Kidney (tissue), 14 donors: ENCODE results near the gene VGLL4. TPM values are rescaled to one million over a fixed set of nuclear protein-coding genes. Genes with fewer than 3 reads are reported as not detected.

Experiments
- DNase-seq, 5 donors: peaks; one replicate each; pipeline ENCODE4 v3.0.0-alpha.2; 2013 to 2020
- FAIRE-seq: peaks from 2 replicates; lab custom pipeline; 2012; peaks lifted over from hg19 to GRCh38; lab: Jason Lieb, UNC
- H3K27ac ChIP-seq, 2 donors: one replicate each; pipeline ENCODE4 v1.7.0; 2013; ENCODE audit warnings: low read depth in 2 of 2, low read length in 2 of 2, inconsistent platforms in 1 of 2
- H3K27me3 ChIP-seq: one replicate; pipeline ENCODE4 v1.7.1; 2013; ENCODE audit warnings: low read length, inconsistent platforms; ENCODE audit not compliant: control insufficient read depth, insufficient read depth
- H3K36me3 ChIP-seq, 3 donors: one replicate each; pipeline versions ENCODE4 v1.7.0 to v1.7.1; 2013; ENCODE audit warnings: low read length in 3 of 3, control low read depth in 1 of 3, inconsistent platforms in 1 of 3; ENCODE audit not compliant: insufficient read depth in 3 of 3, control insufficient read depth in 2 of 3
- H3K4me1 ChIP-seq, 3 donors: one replicate each; pipeline versions ENCODE4 v1.7.0 to v1.7.1; 2013; ENCODE audit warnings: low read length in 3 of 3, inconsistent platforms in 1 of 3, low read depth in 1 of 3; ENCODE audit not compliant: control insufficient read depth in 2 of 3, insufficient read depth in 2 of 3
- H3K4me3 ChIP-seq, 3 donors: one replicate each; pipeline versions ENCODE4 v1.7.0 to v1.8.1; 2013; ENCODE audit warnings: low read length in 3 of 3, control low read depth in 1 of 3, inconsistent platforms in 1 of 3
- H3K9ac ChIP-seq, 3 donors: one replicate each; pipeline versions ENCODE4 v1.7.0 to v1.7.1; 2013; ENCODE audit warnings: low read length in 3 of 3, control low read depth in 1 of 3, inconsistent platforms in 1 of 3
- H3K9me3 ChIP-seq, 3 donors: one replicate each; pipeline versions ENCODE4 v1.7.0 to v1.7.1; 2013; ENCODE audit warnings: low read length in 3 of 3, control low read depth in 1 of 3, inconsistent platforms in 1 of 3; ENCODE audit not compliant: control insufficient read depth in 2 of 3, insufficient read depth in 1 of 3
- CTCF ChIP-seq: IDR thresholded peaks from 3 replicates; pipeline ENCODE4 v1.5.1; 2012; ENCODE audit warnings: mild to moderate bottlenecking, moderate library complexity, borderline replicate concordance; ENCODE audit not compliant: insufficient read depth; ENCODE audit errors: extremely low read depth
- intact Hi-C: fragments of 100-400 bp; cut with DNase I; formaldehyde crosslinking; loops from one replicate; pipeline ENCODE4 v1.11.1; 2022
- polyA plus RNA-seq: library from polyadenylated mRNA; stranded (reverse); fragments of 350-450 nt; fragmentation: Illumina TruSeq; extraction: RNeasy Lipid Tissue Mini Kit (QIAGEN cat#74804); gene quantifications from one replicate; pipeline ENCODE4 v1.2.3, GENCODE V29; 2014; ENCODE audit warnings: low read depth, low replicate concordance; ENCODE audit not compliant: insufficient read depth
- total RNA-seq: library from RNA; stranded (reverse); fragmentation: NEBNext Ultra II Directional; extraction: Animal tissue kit (Norgen Biotek cat#: 25700); gene quantifications from one replicate; pipeline ENCODE4 v1.2.1, GENCODE V29; 2021
- donor health status: control.
- donor health status: control.
- donor health status: control.
- donor health status: control.
- donor health status: control.
- donor health status: DM: yes; HTN: yes; CAD: no.
- donor health status: Normal renal cell carcinoma (clear cell type).

Gene VGLL4
- total and polyA plus RNA-seq, 2 donors from 2014 or later = 41.4 to 78.5 TPM

DNA sequence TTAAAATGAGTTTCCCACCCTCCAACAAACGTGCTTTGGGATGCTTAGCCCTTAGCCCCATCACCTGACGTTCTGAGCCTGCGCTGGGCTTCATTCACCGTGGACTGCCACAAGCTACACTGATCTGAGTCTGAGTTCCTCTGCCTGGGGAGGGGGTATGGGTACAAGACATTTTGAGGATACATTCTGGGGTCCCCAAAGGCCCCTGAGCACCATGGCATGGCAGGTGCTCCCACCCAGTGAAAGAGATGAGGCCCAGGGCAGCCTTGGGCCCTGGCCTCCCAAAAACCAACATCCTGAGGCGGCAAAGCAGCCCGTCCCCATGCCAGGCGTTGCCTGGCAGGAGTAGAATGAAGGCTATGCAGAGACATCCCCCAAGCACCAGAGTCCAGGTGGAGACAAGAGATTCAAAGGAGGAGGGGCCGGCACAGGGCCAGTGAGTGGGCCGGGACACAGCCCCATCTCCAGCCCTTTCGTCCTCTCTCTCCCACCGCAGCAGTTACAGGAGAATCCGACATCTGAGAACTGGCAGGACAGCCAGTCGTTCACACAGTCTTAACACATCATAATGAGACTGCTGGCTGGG is 74.5 kb downstream of the VGLL4 start:
- peak in 1 of 5 donors; percentile 39 for DNase-seq
- no peak for FAIRE-seq
- H3K27ac ChIP-seq = peak overlapping the region; percentile 67 to 75
- no peak for TF ChIP-seq CTCF
- H3K4me3 ChIP-seq = no peak overlapping the region
- H3K36me3 ChIP-seq = peaks cover 0 to 5% (median 5%) of the 10 kb centered on the region in 3 donors
- intact Hi-C loops = no loop called here
- no peaks in the 10 kb centered on the region for H3K27me3 ChIP-seq
- peak overlapping the region in 1 of 3 donors; percentile 19 for H3K9ac ChIP-seq
- H3K9me3 ChIP-seq = no peaks in the 10 kb centered on the region
- H3K4me1 ChIP-seq = peaks cover 0 to 3% (median 0%) of the 10 kb centered on the region in 3 donors

- no peak for TF ChIP-seq CTCF
- FAIRE-seq = no peak
- Histone ChIP-seq H3K9me3 (no peaks in the 10 kb centered on the region), H3K36me3 (peaks cover 0 to 8% (median 5%) of the 10 kb centered on the region in 3 donors), H3K9ac (peak overlapping the region in 2 of 3 donors; percentile 19 to 23), H3K27ac (peak overlapping the region; percentile 68 to 75), H3K27me3 (no peaks in the 10 kb centered on the region), H3K4me1 (peaks cover 0 to 3% (median 0%) of the 10 kb centered on the region in 3 donors), H3K4me3 (no peak overlapping the region)
- peak in 1 of 5 donors; percentile 89 for DNase-seq
- intact Hi-C loops = no loop called here
Measured at GRCh38 chr3:11568503-11569155, 75.1 kb downstream of the VGLL4 start.

GRCh38 chr3:11567516-11568467 is 75.9 kb downstream of the VGLL4 start:
- DNase-seq (peak in 1 of 5 donors; percentile 65), FAIRE-seq (no peak)
- H3K4me3 ChIP-seq = no peak overlapping the region
- TF ChIP-seq CTCF = no peak
- H3K27me3 ChIP-seq = no peaks in the 10 kb centered on the region
- H3K9me3 ChIP-seq = no peaks in the 10 kb centered on the region
- H3K9ac ChIP-seq = peak overlapping the region in 1 of 3 donors; percentile 23
- H3K27ac ChIP-seq = peak overlapping the region; percentile 68 to 75
- peaks cover 0 to 3% (median 0%) of the 10 kb centered on the region in 3 donors for H3K4me1 ChIP-seq
- intact Hi-C loops = no loop called here
- peaks cover 0 to 16% (median 9%) of the 10 kb centered on the region in 3 donors for H3K36me3 ChIP-seq
